Body of pancreas (tissue), 4 donors: ENCODE measurements around the gene ZNF180.

Experiments used
- CTCF ChIP-seq, 7 experiments: fragments of 450-650 bp in 4 of 7; fragments of 200-600 bp in 3 of 7; sonication (generic) in 3 of 7; IDR thresholded peaks; one replicate each; pipeline ENCODE4 v1.5.1; 2016 to 2019; ENCODE audit warnings: antibody characterized with exemption in 7 of 7
- POLR2A ChIP-seq, 3 donors: fragments of 450-650 bp; IDR thresholded peaks; one replicate each; pipeline ENCODE4 v1.6.1; 2016; ENCODE audit warnings: antibody characterized with exemption in 3 of 3, mild to moderate bottlenecking in 2 of 3

GRCh38 chr19:44521370-44521769 is 21.0 kb upstream of the ZNF180 start:
- TF ChIP-seq CTCF (IDR thresholded peaks at IDR 0.05) (no peak), POLR2A (IDR thresholded peaks at IDR 0.05) (no peak)
